WTC11 (cell line): ENCODE measurements around the gene PTPN1. TPM values are rescaled to one million over a fixed set of nuclear protein-coding genes. Genes with fewer than 3 reads are reported as not detected.

Source experiments
- ATAC-seq: fragments of 200-7000 bp; cut with Tn5 transposase; 2 replicates; pipeline ENCODE4 v1.10.0; 2021; ENCODE audit warnings: mild to moderate bottlenecking, moderate library complexity
- CTCF ChIA-PET: fragments of 300-600 bp; sonication (Branson Sonifier 250); formaldehyde crosslinking; loops from one replicate; lab custom pipeline; 2021; ENCODE audit warnings: antibody characterized with exemption; lab: Charles Lee
- POLR2A ChIA-PET: fragments of 350-600 bp; sonication (Branson Sonifier 250); formaldehyde crosslinking; loops from one replicate; lab custom pipeline; 2021; ENCODE audit warnings: antibody characterized with exemption; lab: Charles Lee
- DNase-seq: peaks from one replicate; pipeline ENCODE4 v3.0.0; 2021; ENCODE audit warnings: low spot score
- H3K27ac Mint-ChIP-seq: 2 replicates; pipeline ENCODE4 v1.8.0; 2021; ENCODE audit warnings: mixed read lengths
- H3K27me3 Mint-ChIP-seq: 2 replicates; pipeline ENCODE4 v1.8.0; 2021; ENCODE audit warnings: low read depth, mild to moderate bottlenecking, moderate library complexity, mixed read lengths
- H3K36me3 Mint-ChIP-seq: 2 replicates; pipeline ENCODE4 v1.8.0; 2021; ENCODE audit warnings: mixed read lengths
- H3K4me1 Mint-ChIP-seq: 2 replicates; pipeline ENCODE4 v1.8.0; 2022; ENCODE audit warnings: mixed read lengths
- H3K4me3 Mint-ChIP-seq: 2 replicates; pipeline ENCODE4 v1.8.0; 2021; ENCODE audit warnings: mild to moderate bottlenecking, moderate library complexity, mixed read lengths
- H3K9me3 Mint-ChIP-seq: 2 replicates; pipeline ENCODE4 v1.8.0; 2021; ENCODE audit warnings: mixed read lengths
- AFF4 ChIP-seq: sonication (generic); formaldehyde crosslinking; IDR thresholded peaks from 2 replicates; pipeline ENCODE4 v1.8.1; 2023; ENCODE audit warnings: mild to moderate bottlenecking, missing genetic modification reagents, borderline replicate concordance
- E2F5 ChIP-seq: sonication (generic); formaldehyde crosslinking; IDR thresholded peaks from 2 replicates; pipeline ENCODE4 v1.8.1; 2022; ENCODE audit warnings: mild to moderate bottlenecking, moderate library complexity, missing genetic modification reagents
- ELF4 ChIP-seq: sonication (generic); formaldehyde crosslinking; IDR thresholded peaks from 2 replicates; pipeline ENCODE4 v1.8.1; 2022; ENCODE audit warnings: low read depth, mild to moderate bottlenecking, moderate library complexity, missing genetic modification reagents
- ETV6 ChIP-seq: sonication (generic); formaldehyde crosslinking; IDR thresholded peaks from 2 replicates; pipeline ENCODE4 v1.8.1; 2022; ENCODE audit warnings: mild to moderate bottlenecking, missing genetic modification reagents
- GRHL2 ChIP-seq: fragments of 250-450 bp; sonication (Bioruptor Pico); IDR thresholded peaks from 2 replicates; pipeline ENCODE4 v1.8.0; 2022; ENCODE audit warnings: mild to moderate bottlenecking, moderate library complexity; ENCODE audit not compliant: insufficient replicate concordance, severe bottlenecking
- IRF2 ChIP-seq: sonication (generic); formaldehyde crosslinking; IDR thresholded peaks from 2 replicates; pipeline ENCODE4 v1.8.0; 2022; ENCODE audit warnings: low read depth, missing genetic modification reagents, borderline replicate concordance
- JAZF1 ChIP-seq: fragments of 250-450 bp; sonication (Bioruptor Pico); IDR thresholded peaks from 2 replicates; pipeline ENCODE4 v1.9.0; 2021; ENCODE audit warnings: moderate library complexity, mild to moderate bottlenecking, inconsistent platforms
- MLX ChIP-seq: sonication (generic); formaldehyde crosslinking; IDR thresholded peaks from 2 replicates; pipeline ENCODE4 v1.8.1; 2023; ENCODE audit warnings: mild to moderate bottlenecking, missing genetic modification reagents, moderate library complexity
- MXD4 ChIP-seq: fragments of 250-450 bp; sonication (Bioruptor Pico); IDR thresholded peaks from 2 replicates; pipeline ENCODE4 v1.8.0; 2021; ENCODE audit warnings: mild to moderate bottlenecking, moderate library complexity, borderline replicate concordance
- NFATC4 ChIP-seq: fragments of 250-450 bp; sonication (Bioruptor Pico); IDR thresholded peaks from 2 replicates; pipeline ENCODE4 v1.9.0; 2021; ENCODE audit warnings: mild to moderate bottlenecking
- NFYB ChIP-seq: sonication (generic); formaldehyde crosslinking; conservative IDR thresholded peaks from 2 replicates; pipeline ENCODE4 v1.8.0; 2022; ENCODE audit warnings: low read depth, missing genetic modification reagents
- NR1H2 ChIP-seq: sonication (generic); formaldehyde crosslinking; IDR thresholded peaks from 2 replicates; pipeline ENCODE4 v1.9.0; 2021; ENCODE audit warnings: mild to moderate bottlenecking, moderate library complexity, missing genetic modification reagents
- PREB ChIP-seq: sonication (generic); formaldehyde crosslinking; IDR thresholded peaks from 2 replicates; pipeline ENCODE4 v1.8.1; 2022; ENCODE audit warnings: mild to moderate bottlenecking, missing genetic modification reagents, moderate library complexity, borderline replicate concordance
- PRRX2 ChIP-seq: fragments of 250-450 bp; sonication (Bioruptor Pico); IDR thresholded peaks from 2 replicates; pipeline ENCODE4 v1.8.0; 2021; ENCODE audit warnings: mild to moderate bottlenecking
- RORB ChIP-seq: fragments of 250-450 bp; sonication (Bioruptor Pico); IDR thresholded peaks from 2 replicates; pipeline ENCODE4 v1.9.0; 2021; ENCODE audit warnings: mild to moderate bottlenecking
- USF2 ChIP-seq: sonication (generic); formaldehyde crosslinking; IDR thresholded peaks from 2 replicates; pipeline ENCODE4 v1.8.1; 2023; ENCODE audit warnings: mild to moderate bottlenecking, missing genetic modification reagents, moderate library complexity
- ZBTB21 ChIP-seq: sonication (generic); formaldehyde crosslinking; IDR thresholded peaks from 2 replicates; pipeline ENCODE4 v1.8.1; 2023; ENCODE audit warnings: mild to moderate bottlenecking, missing genetic modification reagents, borderline replicate concordance
- ZNF423 ChIP-seq: fragments of 250-450 bp; sonication (Bioruptor Pico); IDR thresholded peaks from 2 replicates; pipeline ENCODE4 v2.1.2; 2022; ENCODE audit warnings: mild to moderate bottlenecking, moderate library complexity
- ZNF512 ChIP-seq: sonication (generic); formaldehyde crosslinking; IDR thresholded peaks from 2 replicates; pipeline ENCODE4 v1.8.1; 2022; ENCODE audit warnings: missing genetic modification reagents, borderline replicate concordance
- ZNF532 ChIP-seq: fragments of 250-450 bp; sonication (Bioruptor Pico); IDR thresholded peaks from 2 replicates; pipeline ENCODE4 v1.9.0; 2021; ENCODE audit warnings: mild to moderate bottlenecking, borderline replicate concordance
- ZNF671 ChIP-seq: fragments of 250-450 bp; sonication (Bioruptor Pico); IDR thresholded peaks from 2 replicates; pipeline ENCODE4 v1.8.0; 2021; ENCODE audit warnings: mild to moderate bottlenecking
- total RNA-seq: library from RNA; stranded (reverse); gene quantifications from 3 replicates; pipeline ENCODE4 v1.2.3, GENCODE V29; 2021

PTPN1 gene
- total RNA-seq, 1 experiment from 2014 or later = 29.4 TPM

GRCh38 chr20:50493881-50494253, 16.3 kb upstream of the PTPN1 start:
- no peak overlapping the region for H3K4me3 Mint-ChIP-seq
- TF ChIP-seq RORB (CRISPR knock-in tag) (no peak), NFYB (CRISPR knock-in tag) (no peak), USF2 (CRISPR knock-in tag) (no peak), IRF2 (no peak), ZNF671 (no peak), PRRX2 (CRISPR knock-in tag) (no peak), ZBTB21 (CRISPR knock-in tag) (no peak), ZNF423 (no peak), ZNF512 (CRISPR knock-in tag) (no peak), JAZF1 (CRISPR knock-in tag) (no peak), PREB (CRISPR knock-in tag) (no peak)
- TF ChIP-seq, all 79 proteins: peak for 0
- Mint-ChIP-seq H3K27me3 (peaks cover 3% of the 10 kb centered on the region; the same call in 1 of the 2 replicates), H3K9me3 (no peaks in the 10 kb centered on the region), H3K4me1 (0 out of 2 replicates have a peak, but pooled peaks cover 2% of the 10 kb centered on the region), H3K36me3 (no peaks in the 10 kb centered on the region), H3K27ac (no peak overlapping the region)
- DNase-seq (no peak), ATAC-seq (no peak)
- CTCF ChIA-PET = interaction anchor here (1.3 kb wide), 1 partner anchor 10 kb away, joined by 4 read pairs; no protein-coding TSS in a partner anchor
- POLR2A ChIA-PET = no interaction called here

GRCh38 chr20:50494428-50494827, 15.8 kb upstream of the PTPN1 start:
- H3K4me3 Mint-ChIP-seq = no peak overlapping the region
- H3K27ac Mint-ChIP-seq = no peak overlapping the region
- ATAC-seq = no peak
- CTCF ChIA-PET = interaction anchor here (1.3 kb wide), 1 partner anchor 10 kb away, joined by 4 read pairs; no protein-coding TSS in a partner anchor
- no peaks in the 10 kb centered on the region for H3K36me3 Mint-ChIP-seq
- H3K4me1 Mint-ChIP-seq = 0 out of 2 replicates have a peak, but pooled peaks cover 2% of the 10 kb centered on the region
- 0 out of 2 replicates have a peak, but pooled peaks cover 3% of the 10 kb centered on the region for H3K9me3 Mint-ChIP-seq
- peaks cover 3% of the 10 kb centered on the region; the same call in 1 of the 2 replicates for H3K27me3 Mint-ChIP-seq
- DNase-seq = no peak
- POLR2A ChIA-PET = no interaction called here
- TF ChIP-seq ELF4 = no peak
- TF ChIP-seq ZNF671 = no peak
- TF ChIP-seq NR1H2 (CRISPR knock-in tag) = no peak
- TF ChIP-seq MXD4 (CRISPR knock-in tag) = no peak
- no peak for TF ChIP-seq ETV6 (CRISPR knock-in tag)
- TF ChIP-seq E2F5 (CRISPR knock-in tag) = no peak
- TF ChIP-seq AFF4 (CRISPR knock-in tag) = no peak
- TF ChIP-seq PREB (CRISPR knock-in tag) = no peak
- TF ChIP-seq MLX (CRISPR knock-in tag) = no peak
- no peak for TF ChIP-seq GRHL2 (CRISPR knock-in tag)
- TF ChIP-seq NFATC4 (CRISPR knock-in tag) = no peak
- no peak for TF ChIP-seq ZNF532 (CRISPR knock-in tag)
